ENCODE measurements around the gene FBXO22.

GRCh38 chr15:75943246-75943645 is 39.6 kb downstream of the FBXO22 start:
- TF ChIP-seq POLR2AphosphoS5 (IDR thresholded peaks at IDR 0.05; ENCODE audit: low read depth, low read length) (no peak), RCOR1 (IDR thresholded peaks at IDR 0.05; ENCODE audit: low read length) (no peak), CTCF (IDR thresholded peaks at IDR 0.05) (no peak), YY1 (IDR thresholded peaks at IDR 0.05; ENCODE audit: low read depth) (no peak), CHD2 (IDR thresholded peaks at IDR 0.05; ENCODE audit: low read length, partially characterized antibody) (no peak), EP300 (IDR thresholded peaks at IDR 0.05; ENCODE audit: borderline replicate concordance in 1 of 2, low read depth in 1 of 2, low read length in 1 of 2) (no peak), USF2 (IDR thresholded peaks at IDR 0.05; ENCODE audit: borderline replicate concordance, low read depth, low read length) (no peak), REST (IDR thresholded peaks at IDR 0.05; ENCODE audit: low read depth, low read length) (no peak), RAD21 (IDR thresholded peaks at IDR 0.05; ENCODE audit: low read length) (no peak), EZH2phosphoT487 (IDR thresholded peaks at IDR 0.05; ENCODE audit: borderline replicate concordance, low read depth) (no peak), SIN3A (IDR thresholded peaks at IDR 0.05; ENCODE audit: borderline replicate concordance, low read depth, low read length) (no peak)

All from SK-N-SH (cell line).